Activated B cell treated with CpG ODN at 0.5 μM for 24 hours (primary cell): ENCODE data around the gene GALNTL6. TPM values are rescaled to one million over a fixed set of nuclear protein-coding genes. Genes with fewer than 3 reads are reported as not detected.

ENCODE experiments used
- ATAC-seq: fragments of 200-7000 bp; cut with Tn5 transposase; one replicate; pipeline ENCODE4 v1.10.0; 2021; ENCODE audit warnings: low read depth, mild to moderate bottlenecking, moderate library complexity
- CTCF ChIA-PET: fragments of 350-600 bp; sonication (Branson Sonifier 250); formaldehyde crosslinking; loops from one replicate; lab custom pipeline; 2021; ENCODE audit warnings: antibody characterized with exemption; lab: Charles Lee
- POLR2A ChIA-PET: fragments of 350-600 bp; sonication (Branson Sonifier 250); formaldehyde crosslinking; loops from one replicate; lab custom pipeline; 2021; ENCODE audit warnings: antibody characterized with exemption; lab: Charles Lee
- DNase-seq: peaks from one replicate; pipeline ENCODE4 v3.0.0; 2022
- H3K27ac Mint-ChIP-seq: one replicate; pipeline ENCODE4 v1.8.0; 2020; ENCODE audit warnings: mixed read lengths
- H3K27me3 Mint-ChIP-seq: one replicate; pipeline ENCODE4 v1.8.0; 2021; ENCODE audit warnings: mixed read lengths
- H3K36me3 Mint-ChIP-seq: one replicate; pipeline ENCODE4 v1.8.0; 2021; ENCODE audit warnings: low read depth, mixed read lengths
- H3K4me1 Mint-ChIP-seq: one replicate; pipeline ENCODE4 v1.8.0; 2021; ENCODE audit warnings: mixed read lengths
- H3K4me3 Mint-ChIP-seq: one replicate; pipeline ENCODE4 v1.8.0; 2020; ENCODE audit warnings: mild to moderate bottlenecking, mixed read lengths
- H3K9me3 Mint-ChIP-seq: one replicate; pipeline ENCODE4 v1.8.0; 2020; ENCODE audit warnings: mixed read lengths
- CTCF ChIP-seq: fragments of 200-600 bp; IDR thresholded peaks from one replicate; pipeline ENCODE4 v1.8.0; 2022; ENCODE audit warnings: antibody characterized with exemption, mild to moderate bottlenecking
- intact Hi-C: fragments of 100-400 bp; cut with micrococcal nuclease; formaldehyde crosslinking; loops from one replicate; pipeline ENCODE4 v1.15.1; 2024
- total RNA-seq: library from RNA; stranded (reverse); gene quantifications from 2 replicates; pipeline ENCODE4 v1.2.3, GENCODE V29; 2022

Gene GALNTL6
- total RNA-seq, 1 donor from 2014 or later = 0.20 TPM

- ChIA-PET POLR2A (no interaction called here), CTCF (no interaction called here)
- Mint-ChIP-seq H3K4me1 (no peaks in the 10 kb centered on the region), H3K27ac (no peak overlapping the region), H3K9me3 (no peaks in the 10 kb centered on the region), H3K27me3 (peaks cover 4% of the 10 kb centered on the region), H3K4me3 (no peak overlapping the region), H3K36me3 (no peaks in the 10 kb centered on the region)
- no peak for ATAC-seq
- intact Hi-C loops = no loop called here
- no peak for DNase-seq
- no peak for TF ChIP-seq CTCF
Measured at GRCh38 chr4:173088144-173088543, 1274.9 kb downstream of the GALNTL6 start.
